Neural progenitor cell (in vitro differentiated cells): ENCODE results near the gene DDX11.
"Not testable (repeated sequence)": the region's sequence is repeated elsewhere in the genome, so short reads cannot be mapped to it uniquely, and the experiment has no call there.

Experiments
- CTCF ChIP-seq: fragments of 200-600 bp; sonication (generic); IDR thresholded peaks from 2 replicates; pipeline ENCODE4 v1.5.1; 2017; ENCODE audit warnings: antibody characterized with exemption, mild to moderate bottlenecking
- EZH2 ChIP-seq: fragments of 200-600 bp; sonication (generic); IDR thresholded peaks from 2 replicates; pipeline ENCODE4 v1.6.1; 2017; ENCODE audit warnings: antibody characterized with exemption, mild to moderate bottlenecking, moderate library complexity

GRCh38 chr12:31070971-31071740 is 2.5 kb upstream of the DDX11 start:
- not testable (repeated sequence) for TF ChIP-seq CTCF, EZH2
